HEK293 (cell line): ENCODE results near the gene ITPR3.

Experiments used
- CTCF ChIP-seq: fragments of 450-650 bp; formaldehyde crosslinking; IDR thresholded peaks from 2 replicates; pipeline ENCODE4 v1.5.1; 2016; ENCODE audit warnings: missing biosample characterization, missing genetic modification characterization
- HOXA7 ChIP-seq: sonication (generic); formaldehyde crosslinking; IDR thresholded peaks from 2 replicates; pipeline ENCODE4 v1.8.1; 2022; ENCODE audit warnings: missing genetic modification reagents, borderline replicate concordance
- PBX3 ChIP-seq: sonication (generic); formaldehyde crosslinking; IDR thresholded peaks from 2 replicates; pipeline ENCODE4 v1.8.1; 2022; ENCODE audit warnings: mild to moderate bottlenecking, moderate library complexity, missing genetic modification reagents
- ZBTB44 ChIP-seq: fragments of 450-650 bp; IDR thresholded peaks from 2 replicates; pipeline ENCODE4 v1.5.1; 2018; ENCODE audit warnings: missing biosample characterization, mild to moderate bottlenecking, missing genetic modification characterization
- ZNF18 ChIP-seq: fragments of 450-650 bp; formaldehyde crosslinking; IDR thresholded peaks from 2 replicates; pipeline ENCODE4 v1.5.1; 2016; ENCODE audit warnings: missing biosample characterization, missing genetic modification characterization
- ZNF561 ChIP-seq: fragments of 450-650 bp; IDR thresholded peaks from 2 replicates; pipeline ENCODE4 v1.5.1; 2018; ENCODE audit warnings: missing biosample characterization, missing genetic modification characterization, borderline replicate concordance
- ZNF571 ChIP-seq: fragments of 450-650 bp; formaldehyde crosslinking; IDR thresholded peaks from 2 replicates; pipeline ENCODE4 v1.5.0; 2017; ENCODE audit warnings: missing biosample characterization, missing genetic modification characterization

DNA sequence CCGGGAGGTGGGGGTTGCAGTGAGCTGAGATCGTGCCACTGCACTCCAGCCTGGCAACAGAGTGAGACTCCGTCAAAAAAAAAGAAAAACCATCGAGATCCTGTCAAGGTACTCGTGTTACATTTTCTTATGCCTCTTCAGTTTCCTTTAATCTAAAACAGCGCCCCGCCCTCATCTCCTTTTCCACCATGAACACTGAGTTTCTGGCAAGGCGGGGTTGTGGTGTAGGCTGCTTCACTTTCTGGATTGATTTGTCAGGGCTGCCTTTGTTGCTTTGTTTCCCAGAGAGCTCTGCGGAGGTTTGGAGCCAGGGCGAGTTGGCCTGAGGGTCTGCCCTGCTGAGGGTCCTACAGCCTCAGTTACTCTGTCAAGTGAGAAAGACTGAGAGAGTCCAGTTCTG lies 8.9 kb downstream of the ITPR3 start:
- TF ChIP-seq ZNF561 (tag by site-specific recombination): no peak
- TF ChIP-seq ZNF571 (tag by site-specific recombination): no peak
- no peak for TF ChIP-seq HOXA7 (CRISPR knock-in tag)
- TF ChIP-seq CTCF (tag by site-specific recombination): no peak
- no peak for TF ChIP-seq ZNF18
- TF ChIP-seq PBX3 (CRISPR knock-in tag): no peak
- TF ChIP-seq ZBTB44 (tag by site-specific recombination): no peak
